GM10847 (cell line): Measurements from ENCODE around the gene AQP9.

Experiments used
- POLR2A ChIP-seq: IDR thresholded peaks from 2 replicates; pipeline ENCODE4 v1.6.1; 2011; ENCODE audit not compliant: insufficient read length; ENCODE audit errors: extremely low read depth

The AQP9 gene, protein sequence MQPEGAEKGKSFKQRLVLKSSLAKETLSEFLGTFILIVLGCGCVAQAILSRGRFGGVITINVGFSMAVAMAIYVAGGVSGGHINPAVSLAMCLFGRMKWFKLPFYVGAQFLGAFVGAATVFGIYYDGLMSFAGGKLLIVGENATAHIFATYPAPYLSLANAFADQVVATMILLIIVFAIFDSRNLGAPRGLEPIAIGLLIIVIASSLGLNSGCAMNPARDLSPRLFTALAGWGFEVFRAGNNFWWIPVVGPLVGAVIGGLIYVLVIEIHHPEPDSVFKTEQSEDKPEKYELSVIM

DNA sequence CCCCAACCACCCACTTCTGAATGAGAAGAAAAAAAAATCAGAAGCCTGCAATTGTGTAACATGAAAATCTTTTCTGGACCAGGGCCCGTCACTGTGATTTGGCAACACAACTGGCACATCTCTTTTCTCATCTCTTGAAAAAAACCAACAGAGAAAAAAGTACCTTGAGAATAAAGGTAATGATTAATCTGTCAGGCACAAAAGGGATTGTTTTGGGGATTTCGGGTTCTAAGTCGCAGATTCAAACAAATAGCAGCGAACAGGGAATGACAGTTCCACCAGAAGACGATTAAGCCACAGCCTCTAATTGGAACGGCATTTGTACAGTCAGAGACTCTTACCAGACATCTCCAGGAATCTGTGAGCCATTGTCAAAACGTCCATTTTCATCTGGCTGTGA lies at the start of gene AQP9:
Gene AQP9 (plus strand): TSS at position 276 of the 400 bp plus-strand sequence. CDS start 185 bp downstream, outside the sequence.
- no peak for TF ChIP-seq POLR2A

DNA sequence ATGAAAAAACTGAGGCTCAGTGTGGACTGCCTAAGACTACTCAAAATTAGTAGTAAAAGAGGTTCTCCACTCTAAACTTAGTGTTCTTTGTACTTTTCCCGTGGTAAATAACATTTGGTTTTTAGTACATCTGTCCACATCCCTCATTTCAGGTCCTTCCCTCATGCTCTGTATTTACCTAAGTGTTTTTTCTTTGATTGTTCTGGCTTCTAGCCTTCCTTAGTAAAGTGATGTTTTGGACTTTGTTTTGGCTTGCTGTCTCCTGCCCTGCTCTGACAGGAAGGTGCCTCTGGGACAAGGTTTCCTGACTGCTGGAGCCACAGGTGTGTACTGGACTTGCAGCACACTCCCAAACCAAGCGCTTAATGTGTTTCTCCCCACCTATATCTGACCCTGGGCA lies 42.8 kb upstream of the AQP9 start:
- no peak for TF ChIP-seq POLR2A

DNA sequence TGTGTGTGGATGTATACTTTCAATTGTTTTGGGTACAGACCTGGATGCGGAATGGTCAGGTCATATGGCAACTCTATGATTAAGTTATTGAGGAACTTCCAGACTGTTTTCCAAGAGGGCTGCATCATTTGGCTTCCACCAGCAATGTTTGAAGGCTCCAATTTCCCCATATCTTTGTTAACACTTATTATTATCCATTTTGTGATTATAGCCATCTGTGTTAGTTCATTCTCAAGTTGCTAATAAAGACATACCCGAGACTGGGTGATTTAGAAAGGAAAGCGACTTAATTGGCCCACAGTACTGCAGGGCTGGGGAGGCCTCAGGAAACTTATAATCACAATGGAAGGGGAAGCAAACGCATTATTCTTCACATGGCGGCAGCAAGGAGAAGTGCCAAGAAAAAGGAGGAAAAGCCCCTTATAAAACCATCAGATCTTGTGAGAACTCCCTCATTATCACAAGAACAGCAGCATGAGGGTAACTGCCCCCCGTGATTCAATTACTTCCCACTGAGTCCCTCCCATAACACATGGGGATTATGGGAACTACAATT lies 41.6 kb upstream of the AQP9 start:
- TF ChIP-seq POLR2A: no peak

DNA sequence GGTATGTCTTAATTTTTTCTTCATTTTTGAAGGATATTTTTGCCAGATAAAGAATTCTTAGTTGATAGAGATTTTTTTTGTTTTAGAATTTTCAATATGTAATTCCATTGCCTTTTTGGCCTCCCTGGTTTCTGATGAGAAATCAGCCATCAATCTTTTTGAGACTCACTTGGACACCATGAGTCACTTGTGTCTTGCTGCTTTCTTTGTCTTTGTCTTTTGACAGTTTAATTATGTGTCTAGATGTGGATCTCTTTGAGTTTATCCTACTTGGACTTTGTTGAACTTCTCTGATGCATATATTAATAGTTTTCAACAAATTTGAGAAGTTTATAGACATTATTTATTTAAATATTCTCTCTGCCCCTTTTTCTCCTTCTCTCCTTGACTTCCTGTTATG lies 34.7 kb upstream of the AQP9 start:
- TF ChIP-seq POLR2A: no peak

DNA sequence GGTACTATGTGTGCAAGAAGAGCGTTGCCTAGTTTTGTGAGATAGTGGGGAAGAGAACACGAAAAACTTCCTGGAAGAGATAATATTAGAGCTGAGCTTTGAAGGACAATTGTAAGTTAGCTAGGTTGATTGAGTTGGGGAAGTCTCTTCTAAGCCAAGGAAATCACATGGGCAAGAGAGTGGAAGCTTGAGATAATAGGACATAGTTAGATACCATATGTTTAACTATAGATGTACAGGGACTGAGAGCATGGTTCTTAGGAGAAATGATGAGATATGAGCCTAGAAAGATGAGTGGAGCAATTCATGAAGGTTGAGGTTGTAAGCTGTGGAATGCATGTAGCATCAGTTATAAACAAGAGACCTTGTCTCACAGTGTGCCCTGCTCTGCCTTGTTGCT lies 30.1 kb upstream of the AQP9 start:
- TF ChIP-seq POLR2A: no peak

DNA sequence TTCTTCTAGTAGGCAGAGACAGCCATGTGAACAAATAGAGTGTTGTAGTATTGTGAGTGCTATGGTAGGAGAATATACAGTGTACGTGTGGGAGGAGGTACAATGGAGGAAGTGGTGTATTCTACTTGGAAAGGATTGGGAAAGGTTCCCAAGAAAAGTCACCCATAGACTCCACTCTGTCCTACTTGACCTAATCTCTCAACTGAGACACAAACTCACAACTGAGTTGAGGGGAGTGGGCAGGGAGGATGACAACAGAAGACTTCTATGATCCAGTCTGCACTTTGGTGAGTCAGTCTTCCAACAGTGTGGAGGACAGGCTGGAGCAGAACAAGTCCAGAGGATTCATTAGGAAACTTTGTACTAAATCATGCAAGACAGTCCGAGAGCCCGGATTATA lies 28.8 kb upstream of the AQP9 start:
- TF ChIP-seq POLR2A: no peak

DNA sequence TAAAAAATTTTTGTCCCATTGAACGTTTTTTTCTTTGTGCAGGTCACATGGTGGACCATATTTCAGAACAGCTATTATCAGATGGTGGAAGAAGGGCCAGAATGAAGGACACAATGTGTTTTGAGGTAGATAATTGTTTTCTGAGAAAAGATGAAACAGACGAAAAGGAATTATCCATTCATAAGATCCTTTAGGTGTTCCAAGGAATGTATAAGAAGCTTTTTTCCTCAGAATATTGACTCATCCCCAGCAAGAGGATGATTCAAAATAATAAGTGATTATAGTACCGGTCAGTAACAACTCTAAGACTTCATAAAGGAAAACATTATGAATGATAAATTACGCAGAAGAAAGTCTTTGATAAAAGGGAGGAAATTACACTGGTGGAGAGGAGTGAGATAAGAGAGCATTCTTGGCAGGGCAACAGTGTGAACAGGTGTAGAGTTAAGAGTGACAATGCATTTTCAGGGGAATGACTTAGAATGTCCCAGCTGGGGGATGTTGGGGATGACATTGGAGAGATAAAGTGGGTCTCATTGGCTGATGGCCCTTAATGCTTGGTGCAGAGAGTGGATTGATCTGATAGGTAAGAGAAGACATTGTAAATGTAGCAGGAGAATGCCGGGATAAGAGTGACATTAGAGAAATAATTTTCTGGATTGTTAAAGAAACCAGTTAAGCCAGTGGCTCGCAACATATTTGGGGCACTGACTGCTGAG lies 27.0 kb upstream of the AQP9 start:
- TF ChIP-seq POLR2A: no peak

DNA sequence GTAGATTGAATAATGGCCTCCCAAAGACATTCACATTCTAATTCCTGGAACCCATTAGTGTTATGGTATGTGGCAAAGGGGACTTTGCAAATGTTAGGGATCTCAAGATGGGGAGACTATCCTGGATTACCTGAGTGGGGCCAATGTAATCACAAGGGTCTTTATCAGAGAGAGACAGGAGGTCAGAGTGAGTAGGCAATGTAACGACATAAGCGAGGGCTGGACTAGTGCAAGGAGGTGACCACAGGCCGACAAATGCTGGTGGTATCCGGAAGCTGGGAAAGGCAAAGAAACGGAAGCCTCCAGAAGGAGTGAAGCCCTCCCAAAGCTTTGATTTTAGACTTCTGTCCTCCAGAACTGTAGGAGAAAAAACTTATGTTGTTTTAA lies 26.5 kb upstream of the AQP9 start:
- no peak for TF ChIP-seq POLR2A

DNA sequence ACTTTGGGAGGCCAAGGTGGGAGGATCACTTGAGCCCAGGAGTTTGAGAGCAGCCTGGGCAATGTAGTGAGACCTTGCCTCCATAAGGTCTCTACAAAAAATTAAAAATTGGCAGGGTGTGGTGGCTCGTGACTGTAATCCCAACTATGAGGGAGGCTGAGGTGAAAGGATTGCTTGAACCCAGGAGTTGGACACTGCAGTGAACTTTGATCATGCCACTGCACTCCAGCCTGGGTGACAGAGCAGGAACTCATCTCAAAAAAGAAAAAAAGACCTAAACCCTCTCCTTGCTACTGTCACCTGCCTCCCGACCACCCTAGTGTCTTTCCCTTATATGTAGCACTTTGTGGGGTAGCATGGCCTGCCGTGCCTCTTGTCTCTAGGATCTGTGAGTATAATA lies 23.8 kb upstream of the AQP9 start:
- no peak for TF ChIP-seq POLR2A

DNA sequence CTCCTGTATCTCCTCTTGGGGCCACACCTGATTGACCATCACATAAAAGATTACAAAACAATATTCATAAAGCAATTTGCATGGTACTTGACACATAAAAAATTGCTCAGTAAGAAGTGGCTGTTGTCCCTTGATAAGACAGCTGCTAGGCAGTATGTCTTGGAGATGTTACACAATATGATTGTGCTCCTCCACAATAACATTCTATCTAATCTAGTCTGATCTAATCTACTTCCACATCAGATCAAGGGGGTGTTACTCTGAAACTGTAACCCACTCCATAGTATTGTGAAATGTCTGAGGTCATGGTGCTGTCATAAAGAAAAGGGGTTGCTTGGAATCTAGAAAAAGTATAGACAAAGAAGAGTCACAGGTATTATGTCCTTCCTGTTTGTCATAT lies 23.4 kb upstream of the AQP9 start:
- TF ChIP-seq POLR2A: no peak

DNA sequence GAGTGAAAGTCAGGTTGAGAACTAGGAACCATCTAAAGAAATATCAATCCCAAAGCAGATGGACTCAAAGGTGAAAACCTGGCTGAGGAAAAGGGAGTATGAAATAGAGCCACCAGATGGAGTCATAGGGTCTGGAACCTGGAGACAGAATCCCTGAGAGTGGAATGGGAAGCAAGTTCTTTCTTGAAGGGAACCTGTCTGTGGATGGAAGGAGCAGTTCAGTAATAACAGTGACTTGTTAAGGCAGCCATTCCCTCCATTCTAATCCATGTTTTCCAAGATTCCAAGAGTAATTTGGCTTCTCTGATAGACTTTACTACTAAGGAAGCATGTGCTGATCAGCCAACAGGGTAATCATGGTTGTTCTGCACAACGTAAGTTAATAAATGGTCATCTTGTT lies 22.5 kb upstream of the AQP9 start:
- TF ChIP-seq POLR2A: no peak

DNA sequence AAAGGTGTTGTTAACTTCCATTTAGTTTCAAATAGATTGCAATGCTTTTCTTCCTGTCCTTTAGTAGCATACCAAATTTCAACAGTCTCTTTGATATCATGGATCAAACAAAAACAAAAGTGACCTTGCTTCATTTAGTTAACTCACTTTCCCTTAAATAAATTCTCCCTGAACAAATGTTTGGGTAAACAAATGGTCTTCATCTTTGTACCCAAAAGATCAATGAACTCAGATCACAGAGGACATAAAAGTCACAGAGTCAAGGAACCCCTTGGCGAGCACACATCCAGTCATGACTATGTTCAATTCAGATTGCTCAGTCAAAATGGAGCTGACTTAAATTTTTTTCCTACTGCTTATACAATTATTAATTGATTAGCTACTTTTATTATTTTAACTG lies 20.6 kb upstream of the AQP9 start:
- TF ChIP-seq POLR2A: no peak

DNA sequence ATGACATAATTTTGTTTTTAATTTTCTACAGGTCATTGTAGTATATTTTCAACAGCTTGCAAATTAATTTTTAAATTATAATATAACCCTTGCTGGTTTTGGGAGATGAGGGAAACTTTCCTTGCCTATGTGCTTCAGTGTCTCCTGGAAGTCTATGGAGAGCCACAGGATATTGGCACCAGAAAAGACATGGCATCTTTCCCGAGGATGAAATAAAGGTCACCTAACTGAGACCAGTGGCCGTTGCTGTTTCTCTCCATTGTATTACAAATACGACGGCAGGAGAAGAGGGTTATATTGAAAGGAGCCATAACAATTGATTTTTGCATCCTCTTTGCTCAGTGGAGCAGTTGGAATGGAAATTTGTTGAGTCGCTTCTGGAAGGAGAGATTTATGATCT lies 19.9 kb upstream of the AQP9 start:
- TF ChIP-seq POLR2A: no peak

DNA sequence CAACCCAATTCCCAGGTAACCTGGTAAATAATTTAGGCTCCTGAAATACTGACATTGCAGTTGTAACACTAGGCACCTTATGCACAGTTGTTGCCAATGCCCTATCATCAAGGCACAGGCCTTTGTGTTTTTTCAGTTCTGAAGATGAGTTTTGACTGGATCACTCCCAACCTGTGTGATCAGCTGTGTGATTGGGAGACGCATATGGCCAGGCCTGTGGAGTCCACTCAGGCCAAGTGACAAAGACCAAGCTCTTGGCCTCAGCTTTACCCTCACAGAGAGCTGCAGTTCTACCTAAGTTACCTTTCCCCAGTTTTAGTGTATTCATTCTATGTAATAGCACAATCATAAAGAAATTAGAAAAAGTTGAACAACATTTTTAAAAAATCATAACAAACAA lies 19.2 kb upstream of the AQP9 start:
- TF ChIP-seq POLR2A: no peak

DNA sequence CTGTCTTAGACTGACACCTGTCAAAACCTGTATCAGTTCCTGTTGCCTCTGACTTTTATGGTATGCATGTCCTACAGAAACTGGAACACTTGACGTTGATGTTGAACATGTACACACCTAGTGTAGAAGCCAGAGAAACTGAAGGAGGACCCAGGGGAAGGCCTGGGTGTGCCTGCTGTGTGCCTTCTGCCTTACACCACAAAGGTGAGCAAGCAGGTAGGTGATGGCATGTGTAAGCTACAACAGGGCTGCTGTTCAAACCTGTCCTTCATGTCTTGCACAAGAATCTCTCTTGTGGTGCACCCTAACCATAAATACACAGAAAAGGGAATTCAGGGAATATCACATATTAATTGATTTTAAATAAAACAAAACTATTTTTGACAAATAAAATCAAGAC lies 13.6 kb upstream of the AQP9 start:
- no peak for TF ChIP-seq POLR2A

DNA sequence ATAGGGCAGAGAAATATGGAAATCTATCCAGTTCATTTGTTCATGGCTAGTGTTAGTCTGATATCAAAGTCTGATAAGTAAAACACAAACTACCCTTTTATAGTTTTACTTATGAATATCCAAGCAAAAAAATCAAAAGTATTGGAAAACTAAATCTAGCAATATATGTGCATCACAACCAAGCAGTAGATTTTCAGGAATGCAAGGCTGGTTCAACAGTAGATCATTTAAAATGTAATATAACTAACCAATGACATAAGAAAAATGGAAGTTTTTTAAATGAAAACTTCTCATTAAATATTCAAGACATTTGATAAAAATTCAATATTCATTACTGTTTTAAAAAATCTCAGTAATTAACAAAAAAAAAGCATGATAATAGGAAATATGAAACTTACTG lies 12.8 kb upstream of the AQP9 start:
- TF ChIP-seq POLR2A: no peak

DNA sequence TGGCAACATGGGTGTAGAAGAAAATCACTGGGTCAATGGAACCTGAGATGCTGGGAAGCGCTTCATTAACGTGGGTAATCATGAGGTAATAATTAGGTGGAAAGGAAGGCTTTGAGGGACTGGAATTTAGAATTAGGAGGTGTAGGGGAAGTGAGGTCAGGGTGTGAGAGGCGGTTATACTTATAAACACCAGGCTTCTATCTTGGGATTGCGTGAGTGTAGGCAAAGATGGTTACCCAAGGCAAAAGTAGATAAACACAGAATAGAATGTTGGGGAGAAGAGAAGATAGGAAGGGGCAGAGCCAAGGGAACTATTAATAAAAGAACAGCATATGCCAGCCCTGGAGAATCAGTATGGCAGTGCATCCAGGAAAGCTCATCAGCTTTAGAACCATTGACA lies 3.3 kb upstream of the AQP9 start:
- TF ChIP-seq POLR2A: no peak

DNA sequence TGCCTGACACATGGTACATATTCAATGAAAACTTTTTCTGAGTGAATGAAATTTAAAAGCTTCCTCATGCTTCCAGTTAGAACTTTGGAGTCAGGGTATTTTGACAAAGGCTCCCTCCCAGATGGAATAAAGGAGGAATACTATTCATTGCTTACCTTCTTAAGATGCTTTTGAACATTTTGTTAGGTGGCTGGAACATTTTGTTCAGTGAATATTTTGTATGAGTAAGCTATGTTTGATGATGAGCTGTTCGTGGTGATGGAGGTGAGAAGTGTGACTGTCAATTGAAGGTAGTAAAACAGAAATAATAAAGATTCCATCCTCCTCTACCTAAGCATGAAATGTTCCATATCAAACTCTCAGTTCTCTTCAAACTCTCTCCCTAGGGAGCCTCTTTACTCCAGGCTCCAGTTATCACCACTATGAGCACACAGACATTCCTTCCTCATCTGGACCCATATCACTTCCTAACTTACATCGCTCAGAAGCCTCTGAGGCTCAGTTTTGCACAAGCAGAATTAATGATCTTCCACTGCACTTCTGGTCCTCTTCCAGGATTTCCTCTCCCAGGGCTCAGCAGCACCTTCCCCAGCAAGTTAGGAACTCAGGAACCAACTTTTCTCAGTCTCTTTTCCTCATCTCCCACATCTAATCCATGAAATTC lies 2.5 kb upstream of the AQP9 start:
- TF ChIP-seq POLR2A: no peak
